ELF-1 (cell line): ENCODE results near the gene DRAP1.

ENCODE experiments used
- DNase-seq: peaks from one replicate; pipeline ENCODE4 v3.0.0-alpha.2; 2016; ENCODE audit warnings: low read depth, low spot score

DRAP1 gene

DNA sequence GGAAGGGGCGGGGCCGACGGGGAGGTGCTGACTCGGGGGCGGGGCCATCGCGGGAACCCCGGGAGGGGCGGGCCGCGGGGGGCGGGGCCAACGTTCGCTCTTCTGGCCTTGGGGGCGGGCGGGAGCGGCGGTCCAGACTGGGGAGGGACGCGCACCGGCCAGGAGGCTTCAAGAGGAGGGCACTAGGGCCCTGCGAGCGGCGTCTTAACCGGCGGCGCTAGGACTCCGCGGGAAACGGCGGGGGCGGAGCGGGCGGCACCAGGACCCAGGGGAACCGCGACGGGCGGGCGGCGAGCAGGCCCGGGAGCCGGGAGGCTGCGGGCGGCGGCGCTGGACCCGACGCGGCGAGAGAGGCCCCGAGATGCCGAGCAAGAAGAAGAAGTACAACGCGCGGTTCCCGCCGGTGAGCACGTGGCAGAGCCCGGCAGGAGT, at the start of gene DRAP1:
Gene DRAP1, plus strand, starts transcription at position 286 of the 432 bp plus-strand sequence. Its CDS starts 76 bp downstream, at position 362.
- peak; percentile 96 for DNase-seq

DNA sequence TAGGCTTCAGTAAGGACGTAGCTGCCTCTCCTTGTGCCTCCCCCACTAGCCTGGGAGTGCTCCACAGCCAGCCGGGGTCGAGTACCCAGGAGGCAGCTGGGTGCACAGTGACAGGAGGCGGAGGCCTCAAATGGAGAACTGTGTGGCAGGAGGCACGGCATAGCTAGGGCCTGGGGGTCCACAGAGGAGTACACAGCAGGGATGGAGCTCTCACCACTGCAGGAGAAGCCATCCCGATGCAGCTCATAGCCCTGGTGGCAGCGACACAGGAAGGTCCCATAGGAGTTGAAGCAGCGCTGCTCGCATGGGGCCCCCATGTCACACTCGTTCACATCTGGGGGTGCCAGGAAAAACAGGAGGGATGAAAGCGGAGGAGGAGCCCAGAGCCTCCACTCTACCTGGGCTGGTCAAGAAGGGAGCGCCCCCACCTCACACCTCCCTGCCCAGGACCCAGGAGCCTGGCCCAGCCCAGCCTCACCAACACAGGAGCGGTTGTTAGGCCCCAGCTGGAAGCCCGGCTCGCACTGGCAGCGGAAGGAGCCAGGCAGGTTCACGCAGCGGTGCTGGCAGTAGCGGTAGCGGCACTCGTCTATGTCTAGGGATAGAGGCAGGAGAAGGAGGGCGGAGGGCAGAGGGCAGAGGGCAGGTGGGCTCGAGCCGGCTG, 49.5 kb upstream of the DRAP1 start:
- DNase-seq, result no peak

GRCh38 chr11:65870307-65870658, 48.9 kb upstream of the DRAP1 start:
- no peak for DNase-seq

DNA sequence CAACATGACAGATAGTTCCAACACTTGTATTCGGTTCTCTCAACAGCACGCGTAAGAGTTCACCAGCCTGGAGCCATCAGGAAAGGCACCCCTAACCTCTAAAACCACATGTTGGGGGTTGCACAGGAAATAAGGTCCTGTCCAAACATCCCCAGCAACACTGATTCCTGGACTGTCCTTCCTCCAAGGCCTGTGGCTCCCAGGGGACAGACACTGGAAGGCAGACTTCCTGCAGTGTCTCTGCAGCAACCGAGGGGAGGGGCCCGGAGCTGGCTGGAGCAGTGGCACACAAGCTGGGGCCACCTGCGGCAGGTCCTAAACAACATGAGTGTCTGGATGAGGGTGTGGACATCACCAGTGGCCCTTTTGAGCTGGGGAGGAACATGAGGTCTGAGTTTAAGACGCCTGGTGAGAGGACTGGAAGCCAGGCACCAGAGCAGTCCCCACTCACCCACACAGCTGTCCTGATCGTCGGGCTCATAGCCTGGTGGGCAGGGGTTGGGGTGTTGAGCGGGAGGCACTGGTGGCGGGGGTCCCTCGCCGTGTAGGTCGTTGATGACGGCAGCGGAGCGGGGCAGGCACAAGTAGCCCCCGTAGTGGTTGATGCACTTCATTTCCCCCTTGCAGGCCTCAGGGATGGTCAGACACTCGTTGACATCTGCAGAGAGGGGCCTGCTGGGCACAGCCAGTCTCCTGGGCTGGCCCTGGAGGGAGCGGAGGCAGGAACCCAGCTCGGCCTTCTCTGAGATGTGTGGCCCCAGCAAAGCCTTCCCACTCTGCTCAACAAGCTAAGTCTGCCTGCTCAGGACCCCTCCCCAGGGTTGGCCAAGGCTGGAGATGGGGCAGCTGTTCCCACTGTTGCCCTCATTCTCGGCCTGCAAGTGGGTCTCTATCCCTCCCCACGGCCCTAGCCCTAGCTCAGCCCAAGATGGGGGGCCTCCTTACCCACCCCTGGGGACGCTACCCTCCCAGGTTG, 48.2 kb upstream of the DRAP1 start:
- peak; percentile 10 for DNase-seq

- DNase-seq, result peak; percentile 48
Observed at GRCh38 chr11:65871811-65872548, 47.2 kb upstream of the DRAP1 start.

DNA sequence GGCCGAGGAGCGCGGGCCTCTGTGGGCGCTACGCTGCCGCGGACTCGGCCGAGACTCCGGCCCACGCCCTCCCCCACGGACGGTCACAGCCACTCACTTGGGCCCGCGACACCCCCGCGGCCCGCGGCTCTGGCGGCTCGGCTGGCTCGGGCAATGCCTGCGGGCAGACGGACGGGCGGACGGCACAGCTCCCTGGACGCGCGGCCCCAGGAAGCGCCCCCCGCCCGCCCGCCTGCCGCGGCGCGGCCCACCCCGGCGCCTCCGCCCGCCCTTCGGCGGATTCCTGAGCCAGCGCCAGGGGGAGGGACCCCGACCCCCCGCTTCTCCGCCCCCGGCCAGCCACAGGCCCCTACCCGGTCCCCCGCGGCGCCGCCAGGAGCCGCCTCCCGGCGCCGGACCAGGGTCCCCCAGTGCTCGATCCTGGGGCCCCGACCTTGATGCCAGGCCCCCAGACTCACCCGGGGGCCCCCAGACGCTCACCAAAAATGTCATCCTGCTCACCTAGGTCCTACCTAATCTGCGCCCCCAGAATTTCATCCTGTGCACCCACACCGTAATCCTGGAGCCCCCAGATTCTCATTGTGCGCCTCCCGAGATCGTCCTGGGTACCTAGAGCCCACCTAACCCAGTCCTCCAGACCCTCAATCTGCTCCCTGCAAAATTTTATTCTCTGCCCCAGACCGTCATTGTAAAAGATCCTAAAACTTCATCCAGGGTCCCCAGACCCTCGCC, 46.5 kb upstream of the DRAP1 start, which contains the start of gene EFEMP2:
Gene EFEMP2, minus strand, starts transcription at position 215 of the 732 bp plus-strand sequence. CDS start 446 bp downstream, outside the sequence.
- DNase-seq, result peak; percentile 9

GRCh38 chr11:65873318-65874156, 45.7 kb upstream of the DRAP1 start:
- DNase-seq, result peak; percentile 96

DNA sequence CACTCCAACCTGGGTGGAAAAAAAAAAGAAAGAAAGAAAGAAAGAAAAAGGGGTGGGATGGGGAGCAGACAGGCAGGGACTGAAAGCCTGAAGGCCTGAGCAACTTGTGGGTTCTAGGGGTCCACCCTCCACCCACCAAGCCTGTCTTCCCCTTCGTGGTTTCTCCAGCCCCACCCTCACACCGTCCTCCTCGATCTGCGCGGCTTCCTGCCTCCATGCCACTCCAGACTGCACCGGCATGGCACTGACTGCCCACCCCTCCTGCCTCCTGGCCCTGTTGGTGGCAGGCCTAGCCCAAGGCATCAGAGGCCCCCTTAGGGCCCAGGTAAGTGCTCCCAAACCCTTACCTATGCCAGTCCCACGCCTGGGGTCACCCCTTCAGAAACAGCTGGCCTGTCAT, 39.6 kb upstream of the DRAP1 start, which contains the start of gene CTSW:
Gene CTSW, plus strand, starts transcription at position 221 of the 400 bp plus-strand sequence. Its CDS starts 18 bp downstream, at position 239.
- DNase-seq, result no peak

DNA sequence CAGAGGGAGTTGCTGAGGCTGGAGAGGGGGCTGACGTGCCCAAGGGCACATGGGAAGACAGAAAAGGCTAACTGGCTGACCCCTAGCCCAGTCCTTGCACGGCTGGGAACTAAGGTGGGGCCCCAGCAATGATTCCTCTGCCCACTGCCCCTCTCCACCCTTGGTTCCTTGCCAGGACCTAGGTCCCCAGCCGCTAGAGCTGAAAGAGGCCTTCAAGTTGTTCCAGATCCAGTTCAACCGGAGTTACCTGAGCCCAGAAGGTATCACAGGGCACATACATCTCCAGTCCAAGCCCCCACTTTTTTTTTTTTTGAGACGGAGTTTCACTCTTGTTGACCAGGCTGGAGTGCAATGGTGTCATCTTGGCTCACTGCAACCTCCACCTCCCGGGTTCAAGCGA, 39.2 kb upstream of the DRAP1 start:
- no peak for DNase-seq

DNA sequence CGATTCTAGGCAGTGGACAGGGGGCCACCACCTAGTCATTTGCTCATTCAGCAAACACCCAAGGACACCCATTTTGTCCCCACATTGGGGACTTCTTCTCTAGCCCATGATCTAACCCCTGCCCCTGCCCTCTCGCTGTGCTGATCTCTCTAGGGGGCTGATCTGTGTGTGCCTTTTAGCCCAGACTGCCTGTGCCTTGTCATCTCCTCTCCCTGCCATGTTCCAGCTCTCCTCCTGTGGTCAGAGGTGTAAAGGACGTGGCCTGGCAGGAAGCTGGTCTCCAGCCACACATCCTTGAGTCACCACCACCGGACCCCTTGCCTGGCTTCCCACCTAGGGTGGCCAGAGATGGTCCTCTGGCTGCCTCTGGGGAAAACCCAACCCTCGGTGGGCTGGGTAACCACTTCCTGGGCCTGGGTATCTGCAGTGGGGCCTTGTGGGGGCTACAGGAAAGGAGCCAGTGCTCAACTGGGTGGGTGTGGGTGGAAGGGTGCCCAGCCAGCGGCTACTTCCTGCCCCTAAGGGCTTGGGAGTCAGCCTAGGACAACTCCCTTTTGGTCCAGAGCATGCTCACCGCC, 38.3 kb upstream of the DRAP1 start:
- no peak for DNase-seq

- DNase-seq, result no peak
Observed at GRCh38 chr11:65882120-65883057, 36.8 kb upstream of the DRAP1 start.

DNA sequence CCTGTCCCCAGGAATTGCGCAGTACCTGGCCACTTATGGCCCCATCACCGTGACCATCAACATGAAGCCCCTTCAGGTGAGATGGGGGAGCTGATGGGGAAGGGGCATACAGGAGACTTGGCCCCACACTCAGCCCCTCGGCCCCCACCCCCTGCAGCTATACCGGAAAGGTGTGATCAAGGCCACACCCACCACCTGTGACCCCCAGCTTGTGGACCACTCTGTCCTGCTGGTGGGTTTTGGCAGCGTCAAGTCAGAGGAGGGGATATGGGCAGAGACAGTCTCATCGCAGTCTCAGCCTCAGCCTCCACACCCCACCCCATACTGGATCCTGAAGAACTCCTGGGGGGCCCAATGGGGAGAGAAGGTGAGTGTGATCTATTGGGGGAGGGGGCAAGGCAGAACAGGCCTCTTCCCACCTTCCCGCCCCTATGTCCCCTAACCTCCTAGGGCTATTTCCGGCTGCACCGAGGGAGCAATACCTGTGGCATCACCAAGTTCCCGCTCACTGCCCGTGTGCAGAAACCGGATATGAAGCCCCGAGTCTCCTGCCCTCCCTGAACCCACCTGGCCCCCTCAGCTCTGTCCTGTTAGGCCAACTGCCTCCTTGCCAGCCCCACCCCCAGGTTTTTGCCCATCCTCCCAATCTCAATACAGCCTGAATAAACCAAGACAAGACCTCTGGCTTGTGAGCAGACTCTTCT, 36.0 kb upstream of the DRAP1 start:
- DNase-seq, result no peak

- DNase-seq, result no peak
Observed at GRCh38 chr11:65883786-65884715, 35.2 kb upstream of the DRAP1 start.

DNA sequence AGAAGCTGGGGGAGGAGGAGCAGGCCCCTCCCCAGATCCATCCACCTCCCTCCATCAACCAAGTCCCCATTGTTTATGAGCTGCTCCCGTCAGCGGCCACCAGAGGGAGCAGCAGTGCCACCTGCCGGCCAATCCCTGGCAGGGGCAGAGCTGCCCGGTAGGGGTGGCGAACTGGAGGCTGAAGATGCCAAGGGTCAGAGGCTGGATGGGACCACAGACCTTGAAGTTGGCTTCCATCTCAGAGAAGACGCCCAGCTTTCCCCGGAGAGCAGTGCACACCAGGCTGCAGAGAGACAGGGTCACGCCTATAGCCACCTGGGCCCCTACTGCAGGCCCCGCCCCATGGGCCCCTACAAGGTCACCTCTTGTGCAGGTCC, 34.5 kb upstream of the DRAP1 start:
- DNase-seq, result peak; percentile 85

- DNase-seq, result no peak
Observed at GRCh38 chr11:65885231-65885630, 34.0 kb upstream of the DRAP1 start.

GRCh38 chr11:65885808-65886536, 33.3 kb upstream of the DRAP1 start:
- DNase-seq, result no peak
